ENCODE data around the gene BPNT1.

Gene BPNT1

GRCh38 chr1:220031287-220031686 is 58.3 kb downstream of the BPNT1 start:
- TF ChIP-seq CTCF (IDR thresholded peaks at IDR 0.05; ENCODE audit: borderline replicate concordance, insufficient read depth, low read depth, low read length), result no peak
- no peak overlapping the region for H3K4me3 ChIP-seq (ENCODE audit: low read depth, low read length)

- no peak overlapping the region for H3K4me3 ChIP-seq (ENCODE audit: low read depth, low read length)
- no peak for TF ChIP-seq CTCF (IDR thresholded peaks at IDR 0.05; ENCODE audit: borderline replicate concordance, insufficient read depth, low read depth, low read length)
Measured at GRCh38 chr1:220028346-220028895, 61.2 kb downstream of the BPNT1 start.

- no peak overlapping the region for H3K4me3 ChIP-seq (ENCODE audit: low read depth, low read length)
- TF ChIP-seq CTCF (IDR thresholded peaks at IDR 0.05; ENCODE audit: borderline replicate concordance, insufficient read depth, low read depth, low read length), result no peak
Measured at GRCh38 chr1:220019071-220019470, 70.5 kb downstream of the BPNT1 start.

- TF ChIP-seq CTCF (IDR thresholded peaks at IDR 0.05; ENCODE audit: borderline replicate concordance, insufficient read depth, low read depth, low read length), result no peak
- no peak overlapping the region for H3K4me3 ChIP-seq (ENCODE audit: low read depth, low read length)
Measured at GRCh38 chr1:220013497-220013896, 76.1 kb downstream of the BPNT1 start.

- no peak overlapping the region for H3K4me3 ChIP-seq (ENCODE audit: low read depth, low read length)
- no peak for TF ChIP-seq CTCF (IDR thresholded peaks at IDR 0.05; ENCODE audit: borderline replicate concordance, insufficient read depth, low read depth, low read length)
Measured at GRCh38 chr1:220012259-220012658, 77.3 kb downstream of the BPNT1 start.

- TF ChIP-seq CTCF (IDR thresholded peaks at IDR 0.05; ENCODE audit: borderline replicate concordance, insufficient read depth, low read depth, low read length), result no peak
- H3K4me3 ChIP-seq (ENCODE audit: low read depth, low read length), result no peak overlapping the region
Measured at GRCh38 chr1:220011620-220012019, 78.0 kb downstream of the BPNT1 start.

Measured in GM12875 (cell line).